HFF-Myc (cell line): ENCODE measurements around the gene FOXP1.

ENCODE experiments used
- DNase-seq: peaks from one replicate; pipeline ENCODE4 v3.0.0-alpha.2; 2011; ENCODE audit warnings: low read depth; ENCODE audit errors: extremely low read depth
- H3K4me3 ChIP-seq: replicated peaks from 2 replicates; pipeline ENCODE4 v1.5.1; 2011; ENCODE audit warnings: low read depth, mild to moderate bottlenecking, control low read depth, low read length
- TF ChIP-seq, protein P1 (sequence below): IDR thresholded peaks from 2 replicates; pipeline ENCODE4 v1.5.1; 2012; ENCODE audit warnings: mild to moderate bottlenecking, low read depth, low read length, control low read depth; ENCODE audit errors: missing control alignments

The FOXP1 gene

GRCh38 chr3:71485896-71486295, 97.6 kb downstream of the FOXP1 start:
- DNase-seq: no peak
- no peak overlapping the region for H3K4me3 ChIP-seq
- TF ChIP-seq, protein P1, sequence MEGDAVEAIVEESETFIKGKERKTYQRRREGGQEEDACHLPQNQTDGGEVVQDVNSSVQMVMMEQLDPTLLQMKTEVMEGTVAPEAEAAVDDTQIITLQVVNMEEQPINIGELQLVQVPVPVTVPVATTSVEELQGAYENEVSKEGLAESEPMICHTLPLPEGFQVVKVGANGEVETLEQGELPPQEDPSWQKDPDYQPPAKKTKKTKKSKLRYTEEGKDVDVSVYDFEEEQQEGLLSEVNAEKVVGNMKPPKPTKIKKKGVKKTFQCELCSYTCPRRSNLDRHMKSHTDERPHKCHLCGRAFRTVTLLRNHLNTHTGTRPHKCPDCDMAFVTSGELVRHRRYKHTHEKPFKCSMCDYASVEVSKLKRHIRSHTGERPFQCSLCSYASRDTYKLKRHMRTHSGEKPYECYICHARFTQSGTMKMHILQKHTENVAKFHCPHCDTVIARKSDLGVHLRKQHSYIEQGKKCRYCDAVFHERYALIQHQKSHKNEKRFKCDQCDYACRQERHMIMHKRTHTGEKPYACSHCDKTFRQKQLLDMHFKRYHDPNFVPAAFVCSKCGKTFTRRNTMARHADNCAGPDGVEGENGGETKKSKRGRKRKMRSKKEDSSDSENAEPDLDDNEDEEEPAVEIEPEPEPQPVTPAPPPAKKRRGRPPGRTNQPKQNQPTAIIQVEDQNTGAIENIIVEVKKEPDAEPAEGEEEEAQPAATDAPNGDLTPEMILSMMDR: no peak

GRCh38 chr3:71484452-71484851, 99.1 kb downstream of the FOXP1 start:
- TF ChIP-seq, protein P1: no peak
- no peak overlapping the region for H3K4me3 ChIP-seq
- no peak for DNase-seq

DNA sequence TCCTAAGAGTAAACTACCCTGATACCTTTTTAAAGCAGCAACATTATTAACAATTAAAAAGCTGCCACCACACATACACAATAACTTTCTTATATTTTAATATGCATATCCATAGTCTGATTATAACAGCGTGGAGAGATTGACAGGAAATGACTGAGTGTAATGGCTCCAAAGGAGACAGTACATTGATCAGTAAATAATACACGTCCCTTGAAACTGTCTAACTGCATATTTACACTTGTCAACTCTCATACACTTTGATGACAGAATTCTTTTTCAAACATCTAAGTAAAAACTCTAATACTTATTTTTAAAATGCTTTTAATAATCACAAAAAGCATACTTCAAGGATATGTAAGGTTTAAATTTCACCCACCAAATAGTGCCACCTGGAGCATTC, 99.5 kb downstream of the FOXP1 start:
- no peak for DNase-seq
- no peak overlapping the region for H3K4me3 ChIP-seq
- TF ChIP-seq, protein P1: no peak

DNA sequence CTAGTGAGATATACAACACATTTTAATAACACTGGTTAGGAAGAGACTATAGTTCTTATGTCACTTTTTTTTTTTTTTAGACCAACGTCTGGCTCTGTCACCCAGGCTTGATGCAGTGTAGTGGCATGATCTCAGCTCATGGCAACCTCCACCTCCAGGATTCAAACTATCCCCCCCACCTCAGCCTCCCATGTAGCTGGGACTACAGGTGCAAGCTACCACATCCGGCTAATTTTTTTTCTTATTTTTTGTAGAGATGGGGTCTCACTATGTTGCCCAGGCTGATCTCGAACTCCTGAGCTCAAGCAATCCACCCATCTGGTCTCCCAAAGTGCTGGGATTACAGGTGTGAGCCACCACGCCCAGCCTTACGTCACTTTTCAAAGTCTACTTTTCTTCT, 100.8 kb downstream of the FOXP1 start:
- DNase-seq: no peak
- TF ChIP-seq, protein P1: no peak
- H3K4me3 ChIP-seq: no peak overlapping the region

DNA sequence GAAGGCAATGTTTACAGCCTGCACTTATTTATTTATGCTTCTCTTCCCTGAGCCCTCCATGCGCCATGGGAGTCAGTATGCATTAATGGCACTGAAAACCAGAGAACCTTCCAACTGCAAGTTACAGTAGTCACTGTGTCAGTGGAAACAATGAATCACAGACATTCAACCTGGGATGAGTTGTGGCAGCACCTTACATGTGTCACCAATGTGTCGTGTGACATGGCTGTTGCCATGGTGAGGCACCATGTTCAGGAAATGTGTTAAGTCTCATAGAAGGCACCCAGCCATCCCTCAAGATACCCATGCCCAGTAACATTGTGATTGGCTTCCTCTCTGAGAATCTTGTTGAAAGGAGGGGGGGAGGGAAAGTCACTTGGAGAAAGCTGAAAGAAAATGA, 105.0 kb downstream of the FOXP1 start:
- DNase-seq: peak; percentile 15
- no peak overlapping the region for H3K4me3 ChIP-seq
- TF ChIP-seq, protein P1: no peak

- TF ChIP-seq, protein P1: no peak
- H3K4me3 ChIP-seq: no peak overlapping the region
- DNase-seq: no peak
Observed at GRCh38 chr3:71476950-71477349, 106.6 kb downstream of the FOXP1 start.

DNA sequence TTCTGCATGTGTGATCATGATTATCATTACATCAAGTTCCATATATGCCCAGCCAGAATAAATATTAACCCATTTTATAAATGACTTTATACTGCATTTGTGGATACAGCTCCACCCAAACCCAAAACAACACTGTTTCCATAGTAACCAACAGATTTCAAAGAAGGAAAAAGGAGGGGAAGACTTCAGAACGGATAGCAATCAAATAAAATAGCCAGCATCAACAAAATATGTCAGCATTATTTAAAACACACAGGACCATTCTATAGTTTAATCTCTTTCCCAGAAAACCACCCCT, 114.4 kb downstream of the FOXP1 start:
- no peak for DNase-seq
- TF ChIP-seq, protein P1: no peak
- no peak overlapping the region for H3K4me3 ChIP-seq
